Activated T-cell treated with anti-CD3 and anti-CD28 coated beads, Interleukin-2, amount 50 U/mL, for 1 hour (primary cell): ENCODE data around the gene DUSP22.

ENCODE experiments used
- DNase-seq: peaks from one replicate; pipeline ENCODE4 v3.0.0-alpha.2; 2020

Gene DUSP22

DNA sequence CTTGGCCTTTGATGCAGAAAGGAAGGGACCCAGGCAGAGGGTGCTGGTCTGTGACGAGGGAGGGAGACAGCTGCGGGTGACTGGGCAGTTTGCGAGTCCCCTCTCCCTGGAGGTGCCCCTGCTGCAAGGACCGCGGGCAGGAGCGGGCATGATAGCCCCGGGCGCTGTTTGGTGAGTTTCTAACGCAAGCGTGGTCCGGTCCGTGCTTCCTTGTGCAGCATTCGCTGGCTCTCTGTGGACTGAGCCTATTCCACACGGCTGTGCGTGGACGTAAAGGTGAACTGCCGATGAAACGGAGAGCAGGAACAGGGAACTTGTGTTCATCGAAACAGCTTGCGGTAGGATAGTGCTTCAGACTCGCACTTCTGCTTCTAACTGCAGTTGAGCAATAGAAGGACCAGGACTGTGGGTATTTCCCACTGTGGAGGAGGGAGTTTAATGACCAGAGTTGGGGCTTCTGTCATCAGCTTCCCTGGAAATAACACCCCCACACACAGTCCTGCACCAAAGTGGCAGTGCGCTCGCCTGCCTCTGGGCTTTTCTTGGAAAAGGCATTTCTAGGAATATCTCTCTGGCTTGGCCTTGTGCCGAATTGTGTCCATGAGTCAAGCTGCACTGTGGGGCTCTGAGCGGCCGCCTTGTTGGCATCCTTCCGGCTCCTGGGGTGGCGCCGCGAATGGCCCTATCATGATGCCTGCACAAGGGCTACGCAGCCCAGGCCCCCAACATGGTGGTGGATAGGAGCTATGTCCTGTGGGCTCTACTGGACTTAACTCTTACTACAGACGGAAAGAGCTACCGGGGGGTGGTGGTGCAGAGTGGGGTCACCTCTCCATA lies 48.9 kb downstream of the DUSP22 start:
- DNase-seq = no peak

DNA sequence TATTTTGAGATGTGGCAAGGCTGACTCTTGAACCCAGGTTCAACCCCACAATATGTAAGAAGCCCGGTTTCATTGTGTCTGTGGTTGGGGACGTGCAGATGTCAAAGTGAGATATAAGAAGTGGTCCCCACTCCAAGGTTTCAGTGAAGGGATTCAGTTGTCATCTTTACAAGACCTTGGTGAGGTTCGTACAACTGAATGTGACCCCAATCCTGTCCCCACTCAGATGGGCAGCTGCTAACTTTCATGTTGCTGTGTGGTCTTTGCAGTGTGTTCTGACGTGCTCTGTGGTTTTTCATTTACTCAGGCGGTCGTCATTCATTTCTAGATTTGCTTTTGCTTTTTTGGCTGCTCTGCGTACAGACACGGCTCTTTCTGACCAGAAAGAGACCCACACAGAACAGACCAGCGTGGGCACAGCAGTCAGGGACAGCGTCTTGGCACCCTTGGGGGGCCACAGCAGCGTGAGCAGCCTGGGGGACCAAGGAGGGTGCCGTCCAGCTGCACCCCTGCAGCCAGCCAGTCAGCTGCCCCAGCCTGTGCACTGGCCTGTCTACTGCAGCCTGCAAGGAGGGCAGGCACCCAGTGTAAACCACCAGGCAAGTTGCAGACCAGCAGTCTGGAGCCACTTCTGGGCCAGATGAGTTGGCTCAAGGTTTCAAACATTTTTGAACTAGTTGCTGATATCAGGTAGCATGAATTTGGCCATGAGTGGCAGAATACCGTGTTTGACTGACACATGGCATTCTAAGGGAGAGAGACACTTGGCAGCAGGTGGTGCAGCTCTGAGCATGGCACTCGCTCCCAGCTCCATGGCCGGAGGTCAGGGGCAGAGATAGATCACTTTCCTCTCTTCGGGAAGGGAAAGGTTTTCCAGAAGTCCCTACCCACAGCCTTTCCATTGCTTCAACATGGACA lies 49.9 kb downstream of the DUSP22 start:
- no peak for DNase-seq

- no peak for DNase-seq
Observed at GRCh38 chr6:342832-343179, 50.5 kb downstream of the DUSP22 start.

DNA sequence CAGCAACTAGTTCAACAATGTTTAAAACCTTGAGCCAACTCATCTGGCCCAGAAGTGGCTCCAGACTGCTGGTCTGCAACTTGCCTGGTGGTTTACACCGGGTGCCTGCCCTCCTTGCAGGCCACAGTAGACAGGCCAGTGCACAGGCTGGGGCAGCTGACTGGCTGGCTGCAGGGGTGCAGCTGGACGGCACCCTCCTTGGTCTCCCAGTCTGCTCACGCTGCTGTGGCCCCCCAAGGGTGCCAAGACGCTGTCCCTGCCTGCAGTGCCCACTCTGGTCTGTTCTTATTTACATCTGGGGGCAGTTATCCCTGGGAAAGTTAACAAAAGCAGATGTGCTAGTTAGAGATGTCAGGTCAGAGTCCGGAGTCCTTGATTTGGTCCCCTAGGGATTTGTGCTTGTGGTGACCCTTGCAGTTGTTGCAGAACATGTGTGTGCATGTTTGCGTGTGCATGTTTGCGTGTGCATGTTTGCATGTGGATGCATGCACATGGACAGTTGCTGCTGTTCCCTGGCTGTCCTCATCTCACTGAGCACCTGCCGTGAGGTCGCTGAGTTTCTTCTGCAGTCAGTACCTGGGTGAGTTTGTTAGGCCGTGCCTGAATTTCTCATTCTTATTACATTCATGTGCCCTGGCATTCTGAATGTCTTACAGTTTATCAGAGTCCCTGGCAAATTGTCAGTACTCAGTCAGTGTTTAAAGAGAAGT lies 51.1 kb downstream of the DUSP22 start:
- no peak for DNase-seq

DNA sequence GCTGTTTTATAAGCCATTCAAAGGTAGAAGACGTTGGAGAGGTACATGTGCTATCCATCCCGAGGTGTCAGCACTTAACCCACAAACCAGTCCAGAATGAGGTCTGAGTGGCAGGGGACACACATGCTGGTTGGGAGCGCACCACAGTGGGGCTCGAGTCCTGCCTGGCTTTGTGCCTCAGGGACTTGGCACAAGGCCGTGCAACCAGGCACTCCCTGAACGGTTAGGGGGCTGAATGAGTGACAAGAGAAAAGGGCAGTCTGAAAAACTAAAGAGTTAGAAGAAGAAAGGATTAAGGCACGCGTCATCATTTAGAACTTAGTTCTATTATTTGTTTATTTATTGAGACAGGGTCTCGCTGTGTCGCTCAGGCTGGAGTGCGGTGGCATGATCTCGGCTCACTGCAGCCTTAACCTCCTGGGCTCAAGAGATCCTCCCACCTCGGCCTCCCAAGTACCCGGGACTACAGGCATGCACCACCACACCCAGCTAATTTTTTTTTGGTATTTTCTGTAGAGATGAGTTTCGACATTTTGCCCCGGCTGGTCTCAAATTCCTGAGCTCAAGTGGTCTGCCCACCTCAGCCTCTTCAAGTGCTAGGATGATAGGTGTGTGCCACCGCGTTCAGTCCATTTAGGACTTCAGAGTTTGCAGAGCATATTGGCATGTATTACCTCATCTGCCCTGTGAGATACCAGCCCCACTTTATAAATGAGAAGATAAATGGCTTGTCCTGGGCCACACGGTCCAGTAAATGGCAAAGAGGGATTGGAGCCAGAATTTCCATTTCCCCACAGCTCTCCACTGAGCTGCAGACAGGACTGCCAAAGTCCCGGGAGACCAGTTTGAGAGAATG lies 51.9 kb downstream of the DUSP22 start:
- DNase-seq = no peak

DNA sequence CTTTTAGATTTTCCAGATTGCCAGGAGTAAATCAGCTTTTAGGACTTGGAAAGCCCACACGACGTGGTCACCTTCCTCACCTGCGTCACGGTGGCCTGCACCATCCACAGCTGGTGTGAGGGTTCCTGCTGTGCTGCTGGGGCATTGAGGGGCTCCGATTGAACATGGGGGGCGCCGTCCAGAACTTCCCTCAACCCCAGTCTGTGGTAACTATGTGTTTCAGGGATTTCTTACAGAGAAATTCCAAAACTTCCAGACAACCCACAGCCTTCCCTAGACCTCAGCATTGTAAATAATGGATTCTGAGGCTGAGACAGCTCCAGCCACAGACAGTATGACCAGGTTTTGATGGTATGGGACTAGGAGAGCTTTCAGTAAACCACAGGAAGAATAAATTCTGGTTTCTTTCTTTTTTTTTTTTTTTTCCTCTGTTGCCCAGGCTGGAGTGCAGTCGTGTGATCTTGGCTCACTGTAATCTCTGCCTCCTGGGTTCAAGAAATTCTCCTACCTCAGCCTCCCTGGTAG lies 52.6 kb downstream of the DUSP22 start:
- no peak for DNase-seq

- DNase-seq = no peak
Observed at GRCh38 chr6:345747-346385, 53.6 kb downstream of the DUSP22 start.

DNA sequence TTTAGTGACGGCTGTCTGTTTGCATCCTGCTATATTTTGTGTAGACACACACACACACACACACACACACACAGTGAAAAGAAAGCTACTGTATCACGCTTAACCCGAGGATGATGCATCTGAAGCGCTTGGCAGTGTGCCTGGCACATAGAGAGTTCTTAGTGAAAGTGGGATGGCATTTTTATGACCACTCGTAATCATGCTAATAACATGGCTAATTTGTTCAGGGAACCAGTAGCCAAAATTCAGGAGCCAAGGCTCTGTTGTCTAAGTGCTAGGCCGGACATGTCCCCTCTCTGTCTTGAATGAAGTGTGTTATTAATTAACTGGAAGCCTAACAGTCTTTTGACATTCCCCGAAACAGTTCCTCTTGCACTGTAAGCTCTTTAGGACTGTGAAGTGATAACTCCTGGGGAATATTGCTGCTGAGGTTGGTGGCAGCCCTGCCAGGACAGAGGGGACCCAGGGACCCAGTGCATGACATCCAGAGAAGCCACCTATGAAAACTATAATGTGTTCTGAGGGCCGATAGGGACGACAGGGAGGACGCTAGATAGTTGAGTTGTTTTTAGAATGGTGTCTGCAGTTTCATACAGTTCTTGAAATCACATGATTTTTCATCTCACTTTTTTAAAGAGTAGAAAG lies 54.2 kb downstream of the DUSP22 start:
- no peak for DNase-seq

GRCh38 chr6:347232-347631 lies 54.9 kb downstream of the DUSP22 start:
- no peak for DNase-seq

DNA sequence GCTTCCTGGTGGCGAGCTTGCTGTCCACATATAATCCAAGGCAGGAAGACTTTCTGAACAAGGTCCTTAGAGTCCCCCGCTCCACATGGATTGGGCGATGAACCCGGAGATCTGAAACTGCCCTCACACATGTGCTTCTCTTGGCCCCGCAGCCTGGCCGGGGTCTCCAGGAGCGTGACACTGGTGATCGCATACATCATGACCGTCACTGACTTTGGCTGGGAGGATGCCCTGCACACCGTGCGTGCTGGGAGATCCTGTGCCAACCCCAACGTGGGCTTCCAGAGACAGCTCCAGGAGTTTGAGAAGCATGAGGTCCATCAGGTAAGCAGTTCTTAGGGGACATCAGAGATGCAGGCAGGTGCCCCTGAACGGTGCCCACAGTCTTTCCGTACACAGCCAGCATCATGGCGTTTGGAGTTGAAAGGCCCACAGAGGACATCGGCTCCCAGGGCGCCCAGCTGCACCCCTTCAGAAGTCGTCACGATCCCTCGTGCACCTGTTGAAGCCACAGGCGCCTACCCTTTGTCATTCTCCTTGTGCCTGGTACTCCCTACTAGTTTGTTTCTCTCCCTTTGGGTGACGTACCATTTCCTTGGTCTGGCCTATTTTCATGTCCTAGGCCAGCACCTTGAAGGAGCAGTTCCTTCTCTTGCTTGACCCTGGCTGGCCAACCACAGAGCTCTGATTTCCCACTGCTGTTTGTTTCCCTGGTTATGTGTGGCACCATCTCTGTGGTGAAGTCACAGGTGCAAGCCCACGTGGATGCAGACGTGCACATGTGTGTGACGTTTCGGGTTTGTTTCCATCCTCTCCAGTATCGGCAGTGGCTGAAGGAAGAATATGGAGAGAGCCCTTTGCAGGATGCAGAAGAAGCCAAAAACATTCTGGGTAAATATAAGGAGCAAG lies 55.9 kb downstream of the DUSP22 start:
- DNase-seq = no peak

GRCh38 chr6:348860-349396 lies 56.6 kb downstream of the DUSP22 start:
- DNase-seq = no peak

- no peak for DNase-seq
Observed at GRCh38 chr6:349491-349921, 57.2 kb downstream of the DUSP22 start.

- DNase-seq = no peak
Observed at GRCh38 chr6:350371-350770, 58.1 kb downstream of the DUSP22 start.

DNA sequence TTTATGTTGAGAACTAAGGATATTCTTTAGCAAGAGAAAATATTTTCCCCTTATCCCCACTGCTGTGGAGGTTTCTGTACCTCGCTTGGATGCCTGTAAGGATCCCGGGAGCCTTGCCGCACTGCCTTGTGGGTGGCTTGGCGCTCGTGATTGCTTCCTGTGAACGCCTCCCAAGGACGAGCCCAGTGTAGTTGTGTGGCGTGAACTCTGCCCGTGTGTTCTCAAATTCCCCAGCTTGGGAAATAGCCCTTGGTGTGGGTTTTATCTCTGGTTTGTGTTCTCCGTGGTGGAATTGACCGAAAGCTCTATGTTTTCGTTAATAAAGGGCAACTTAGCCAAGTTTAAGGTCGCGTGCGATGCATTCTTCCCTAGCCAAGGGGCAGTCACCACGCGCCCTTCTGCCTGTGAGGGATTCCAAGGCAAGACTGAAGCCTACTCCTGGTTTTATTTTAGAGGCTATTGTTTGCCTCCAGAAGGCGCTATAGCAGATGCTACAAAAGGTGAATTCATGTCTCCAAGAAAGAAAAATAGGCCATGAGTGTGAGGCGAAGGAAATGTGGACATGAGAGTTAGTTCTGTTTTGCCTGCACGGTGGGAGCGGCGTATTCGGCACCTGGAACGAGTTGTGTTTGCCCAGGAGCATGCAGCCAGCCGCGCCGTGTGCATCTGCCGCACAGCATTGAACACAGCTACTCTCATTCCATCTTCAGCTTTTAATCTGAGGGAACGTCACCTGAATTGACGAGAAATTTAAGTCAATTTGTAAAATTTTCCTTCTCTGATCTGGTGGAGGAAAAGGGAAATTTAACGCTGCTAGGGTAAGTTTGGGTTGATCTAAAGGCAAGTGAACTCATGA lies 59.0 kb downstream of the DUSP22 start:
- no peak for DNase-seq

- DNase-seq = no peak
Observed at GRCh38 chr6:351867-352289, 59.6 kb downstream of the DUSP22 start.

DNA sequence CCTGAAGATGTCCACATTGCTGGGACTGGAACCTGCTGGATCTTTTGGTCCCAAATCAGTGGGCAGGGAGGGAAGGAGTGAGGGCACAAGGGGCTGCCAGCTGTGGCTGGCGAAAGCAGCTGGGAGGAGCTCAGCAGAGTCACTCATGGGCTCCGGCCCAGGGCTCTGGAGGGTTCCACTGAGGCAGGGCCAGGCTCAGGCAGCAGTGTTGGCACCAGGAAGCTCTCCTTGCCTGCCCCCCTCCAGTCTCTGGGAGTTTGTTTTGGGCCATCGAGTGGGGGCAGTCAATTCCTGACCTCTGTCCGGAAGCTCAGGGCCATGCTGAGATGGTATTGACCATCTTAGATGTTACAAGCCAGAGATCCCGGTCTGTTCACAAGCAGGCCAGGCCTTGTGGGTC lies 60.2 kb downstream of the DUSP22 start:
- DNase-seq = no peak

DNA sequence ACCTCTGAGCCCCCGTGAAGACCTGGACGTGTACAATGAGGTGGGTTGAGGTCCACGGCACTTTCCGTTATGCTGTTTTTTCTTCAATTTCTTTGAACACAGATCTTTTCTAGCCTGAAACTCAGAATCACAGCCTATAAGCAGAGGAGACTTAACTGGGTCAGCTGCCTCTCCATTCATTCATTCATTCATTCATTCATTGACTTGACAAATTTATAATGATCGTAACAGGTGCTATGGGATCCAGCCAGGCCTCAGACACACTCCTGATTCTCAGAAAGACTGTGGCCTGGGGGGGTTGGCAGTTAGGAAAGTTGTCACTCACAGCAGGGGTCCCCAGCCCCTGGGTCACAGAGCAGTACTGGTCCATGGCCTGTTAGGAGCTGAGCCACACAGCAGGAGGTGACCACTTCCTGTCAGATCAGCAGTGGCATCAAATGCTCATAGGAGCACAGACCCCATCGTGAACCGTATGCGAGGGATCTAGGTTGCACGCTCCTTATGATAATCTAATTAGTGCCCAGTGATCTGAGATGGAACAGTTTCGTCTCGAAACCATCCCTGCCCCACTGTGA lies 60.7 kb downstream of the DUSP22 start:
- no peak for DNase-seq
